HG02943 (cell line): ENCODE results near the gene PLEKHB1.
"Not testable (repeated sequence)": the region's sequence is repeated elsewhere in the genome, so short reads cannot be mapped to it uniquely, and the experiment has no call there.

ENCODE experiments used
- ATAC-seq: cut with Tn5 transposase; IDR thresholded peaks from one replicate; pipeline ENCODE4 v1.9.1; 2021; ENCODE audit warnings: mild to moderate bottlenecking, low read depth, moderate library complexity; ENCODE audit not compliant: unreplicated experiment

Gene PLEKHB1

GRCh38 chr11:73667891-73668290 lies 21.5 kb downstream of the PLEKHB1 start:
- ATAC-seq, result no peak

- no peak for ATAC-seq
These were observed 24.4 kb downstream of the PLEKHB1 start for GRCh38 chr11:73670808-73671207.

DNA sequence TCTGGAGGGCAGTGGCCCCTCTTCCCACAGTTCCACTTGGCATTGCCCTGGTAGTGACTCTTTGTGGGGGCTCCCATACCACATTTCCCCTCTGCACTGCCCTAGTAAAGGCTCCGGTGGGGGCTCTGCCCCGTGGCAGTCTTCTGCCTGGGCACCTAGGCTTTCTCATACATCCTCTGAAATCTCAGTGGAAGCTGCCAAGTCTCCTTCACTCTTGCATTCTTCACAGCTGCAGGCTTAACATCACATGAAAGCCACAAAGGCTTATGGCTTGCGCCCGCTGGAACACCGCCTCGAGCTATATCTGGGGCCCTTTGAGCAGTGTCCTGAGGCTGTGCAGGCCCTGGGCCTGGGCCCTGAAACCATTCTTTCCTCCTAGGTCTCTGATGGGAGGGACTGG lies 25.3 kb downstream of the PLEKHB1 start:
- no peak for ATAC-seq

DNA sequence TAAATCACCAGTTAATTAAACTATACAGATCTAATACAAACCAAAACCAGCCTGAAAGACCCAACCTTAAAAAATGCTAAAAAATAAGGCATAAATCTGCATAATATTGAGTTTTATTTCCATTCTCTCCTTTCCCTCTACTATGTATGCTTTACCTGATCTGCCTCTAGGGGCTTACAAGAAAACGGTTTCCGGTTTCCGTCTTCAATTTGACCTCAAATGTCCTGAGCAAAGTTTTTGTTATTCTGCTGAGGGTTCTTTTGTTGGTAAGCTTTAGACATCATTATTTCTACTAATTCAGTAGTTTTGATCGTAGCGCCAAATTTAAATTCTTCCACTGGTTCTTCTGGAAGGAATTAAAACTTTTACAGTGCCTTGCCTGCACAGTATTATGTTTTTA lies 30.2 kb downstream of the PLEKHB1 start:
- not testable (repeated sequence) for ATAC-seq

- ATAC-seq, result no peak
These were observed 34.3 kb downstream of the PLEKHB1 start for GRCh38 chr11:73680687-73681086.

GRCh38 chr11:73693899-73694525 lies 47.6 kb downstream of the PLEKHB1 start:
- no peak for ATAC-seq

GRCh38 chr11:73705053-73705452 lies 58.7 kb downstream of the PLEKHB1 start:
- ATAC-seq, result no peak

DNA sequence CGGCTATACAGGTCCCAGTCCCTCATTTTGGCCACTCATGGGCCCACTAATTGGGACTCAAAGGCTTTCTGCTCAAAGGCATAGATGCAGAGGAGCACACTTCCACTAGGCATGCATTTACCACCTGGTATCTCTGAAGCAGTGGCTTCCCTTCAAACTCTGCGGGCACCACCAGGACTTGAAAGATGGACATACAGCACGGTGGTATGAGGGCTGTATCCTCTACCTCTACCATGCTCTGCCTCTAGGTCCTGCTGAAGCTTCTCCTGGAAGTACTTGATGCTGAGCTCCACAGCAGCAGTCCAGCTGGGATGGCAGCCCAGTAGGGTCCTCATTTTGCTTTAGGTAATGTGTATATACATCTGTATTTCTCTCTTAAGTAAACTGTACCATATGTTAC lies 64.6 kb downstream of the PLEKHB1 start:
- ATAC-seq, result no peak
